Measurements from ENCODE around the gene SLC2A11. TPM values are rescaled to one million over a fixed set of nuclear protein-coding genes. Genes with fewer than 3 reads are reported as not detected.

The SLC2A11 gene
- total RNA-seq, 2 experiments from 2014 or later, result 16.4 to 50.2 TPM

DNA sequence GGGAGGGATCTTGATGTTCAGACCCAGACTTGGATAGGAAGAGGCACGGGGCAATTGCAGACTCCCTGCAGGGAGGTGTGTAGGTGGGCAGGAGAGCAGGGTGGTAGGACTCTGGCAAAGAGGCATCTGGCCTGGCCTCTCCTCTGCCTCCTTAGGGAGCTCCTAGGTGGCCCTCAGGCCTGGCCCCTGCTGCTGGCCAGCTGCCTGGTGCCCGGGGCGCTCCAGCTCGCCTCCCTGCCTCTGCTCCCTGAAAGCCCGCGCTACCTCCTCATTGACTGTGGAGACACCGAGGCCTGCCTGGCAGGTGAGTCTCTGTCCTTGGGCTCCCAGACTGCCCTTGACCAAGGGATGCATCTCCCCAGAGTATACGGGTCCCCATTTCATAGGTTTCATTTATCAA lies 19.9 kb downstream of the SLC2A11 start:
- no TSS peak for BruUV-seq (replicated peaks)
- Histone ChIP-seq H3K27ac (ENCODE audit: low read depth, low read length, poor library complexity, severe bottlenecking) (no peak overlapping the region), H3K4me1 (ENCODE audit: insufficient read depth, low read length, poor library complexity, severe bottlenecking) (peaks cover 10% of the 10 kb centered on the region), H3K9me3 (ENCODE audit: low read length) (no peaks in the 10 kb centered on the region), H3K79me2 (ENCODE audit: insufficient read depth, low read depth, low read length) (no peaks in the 10 kb centered on the region), H3K9me2 (ENCODE audit: insufficient read depth, low read length) (no peaks in the 10 kb centered on the region), H3K4me3 (ENCODE audit: low read depth, low read length, poor library complexity, severe bottlenecking) (no peak overlapping the region), H2AFZ (ENCODE audit: low read length) (no peak overlapping the region), H4K20me1 (ENCODE audit: insufficient read depth, low read length) (no peaks in the 10 kb centered on the region), H3K36me3 (ENCODE audit: insufficient read depth, low read length) (peaks cover 36% of the 10 kb centered on the region; the same call in 1 of the 2 replicates), H3K4me2 (ENCODE audit: low read length) (no peak overlapping the region)
- DNase-seq (ENCODE audit: low spot score), result no peak
- intact Hi-C loops (cut with micrococcal nuclease; ENCODE audit: unreplicated experiment), result no loop called here
- CTCF ChIA-PET (ENCODE audit: unreplicated experiment), result no interaction called here
- POLR2A ChIA-PET, result no interaction called here
- TF ChIP-seq, protein P1, sequence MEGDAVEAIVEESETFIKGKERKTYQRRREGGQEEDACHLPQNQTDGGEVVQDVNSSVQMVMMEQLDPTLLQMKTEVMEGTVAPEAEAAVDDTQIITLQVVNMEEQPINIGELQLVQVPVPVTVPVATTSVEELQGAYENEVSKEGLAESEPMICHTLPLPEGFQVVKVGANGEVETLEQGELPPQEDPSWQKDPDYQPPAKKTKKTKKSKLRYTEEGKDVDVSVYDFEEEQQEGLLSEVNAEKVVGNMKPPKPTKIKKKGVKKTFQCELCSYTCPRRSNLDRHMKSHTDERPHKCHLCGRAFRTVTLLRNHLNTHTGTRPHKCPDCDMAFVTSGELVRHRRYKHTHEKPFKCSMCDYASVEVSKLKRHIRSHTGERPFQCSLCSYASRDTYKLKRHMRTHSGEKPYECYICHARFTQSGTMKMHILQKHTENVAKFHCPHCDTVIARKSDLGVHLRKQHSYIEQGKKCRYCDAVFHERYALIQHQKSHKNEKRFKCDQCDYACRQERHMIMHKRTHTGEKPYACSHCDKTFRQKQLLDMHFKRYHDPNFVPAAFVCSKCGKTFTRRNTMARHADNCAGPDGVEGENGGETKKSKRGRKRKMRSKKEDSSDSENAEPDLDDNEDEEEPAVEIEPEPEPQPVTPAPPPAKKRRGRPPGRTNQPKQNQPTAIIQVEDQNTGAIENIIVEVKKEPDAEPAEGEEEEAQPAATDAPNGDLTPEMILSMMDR (conservative IDR thresholded peaks at IDR 0.05; ENCODE audit: low read length), result no peak
- TF ChIP-seq EZH2phosphoT487 (IDR thresholded peaks at IDR 0.05; ENCODE audit: borderline replicate concordance, low read depth, low read length), result no peak

DNA sequence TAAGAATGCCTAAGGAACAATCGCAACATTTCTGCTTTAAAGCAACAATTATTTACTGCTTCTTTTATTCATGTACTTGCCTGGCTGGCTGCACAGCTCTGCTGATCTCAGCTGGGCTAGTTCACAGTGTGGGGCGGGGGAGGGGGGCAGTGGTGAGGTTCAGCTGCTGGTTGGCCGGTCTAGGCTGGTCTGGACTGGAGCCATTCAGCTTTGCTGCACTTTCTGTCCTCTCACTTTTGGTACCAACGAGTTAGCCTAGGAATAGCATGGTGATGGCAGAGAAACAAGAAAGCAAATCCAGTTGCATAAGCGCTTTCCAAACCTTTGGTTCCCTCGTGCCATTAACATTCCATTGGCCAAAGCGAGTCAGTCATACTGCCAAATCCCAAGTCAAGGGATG lies 20.5 kb downstream of the SLC2A11 start:
- no peak for DNase-seq (ENCODE audit: low spot score)
- Histone ChIP-seq H3K4me3 (ENCODE audit: low read depth, low read length, poor library complexity, severe bottlenecking) (no peak overlapping the region), H3K27ac (ENCODE audit: low read depth, low read length, poor library complexity, severe bottlenecking) (no peak overlapping the region), H3K9me3 (ENCODE audit: low read length) (no peaks in the 10 kb centered on the region), H3K9me2 (ENCODE audit: insufficient read depth, low read length) (no peaks in the 10 kb centered on the region), H4K20me1 (ENCODE audit: insufficient read depth, low read length) (no peaks in the 10 kb centered on the region), H3K4me1 (ENCODE audit: insufficient read depth, low read length, poor library complexity, severe bottlenecking) (peaks cover 10% of the 10 kb centered on the region), H2AFZ (ENCODE audit: low read length) (no peak overlapping the region), H3K79me2 (ENCODE audit: insufficient read depth, low read depth, low read length) (no peaks in the 10 kb centered on the region), H3K36me3 (ENCODE audit: insufficient read depth, low read length) (peaks cover 36% of the 10 kb centered on the region; the same call in 1 of the 2 replicates), H3K4me2 (ENCODE audit: low read length) (no peak overlapping the region)
- ChIA-PET POLR2A (no interaction called here), CTCF (ENCODE audit: unreplicated experiment) (no interaction called here)
- no peak for TF ChIP-seq EZH2phosphoT487 (IDR thresholded peaks at IDR 0.05; ENCODE audit: borderline replicate concordance, low read depth, low read length)
- TF ChIP-seq, protein P1 (conservative IDR thresholded peaks at IDR 0.05; ENCODE audit: low read length), result no peak
- intact Hi-C loops (cut with micrococcal nuclease; ENCODE audit: unreplicated experiment), result no loop called here
- no TSS peak for BruUV-seq (replicated peaks)

DNA sequence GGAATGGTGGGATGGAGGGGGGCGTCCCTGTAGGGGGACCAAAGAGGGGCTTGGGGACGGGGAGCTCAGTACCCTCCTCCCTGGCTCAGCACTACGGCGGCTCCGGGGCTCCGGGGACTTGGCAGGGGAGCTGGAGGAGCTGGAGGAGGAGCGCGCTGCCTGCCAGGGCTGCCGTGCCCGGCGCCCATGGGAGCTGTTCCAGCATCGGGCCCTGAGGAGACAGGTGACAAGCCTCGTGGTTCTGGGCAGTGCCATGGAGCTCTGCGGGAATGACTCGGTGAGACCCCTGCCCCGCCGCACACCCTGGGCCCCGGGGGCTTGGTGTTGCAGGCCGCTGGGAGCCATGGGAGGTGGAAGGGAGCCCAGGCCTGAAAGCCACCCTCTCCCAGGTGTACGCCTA lies 24.7 kb downstream of the SLC2A11 start:
- intact Hi-C loops (cut with micrococcal nuclease; ENCODE audit: unreplicated experiment), result no loop called here
- ChIA-PET CTCF (ENCODE audit: unreplicated experiment) (no interaction called here), POLR2A (no interaction called here)
- no TSS peak for BruUV-seq (replicated peaks)
- Histone ChIP-seq H3K4me3 (ENCODE audit: low read depth, low read length, poor library complexity, severe bottlenecking) (no peak overlapping the region), H3K4me1 (ENCODE audit: insufficient read depth, low read length, poor library complexity, severe bottlenecking) (no peaks in the 10 kb centered on the region), H3K4me2 (ENCODE audit: low read length) (no peak overlapping the region), H3K36me3 (ENCODE audit: insufficient read depth, low read length) (peaks cover 10% of the 10 kb centered on the region; the same call in 1 of the 2 replicates), H3K9me3 (ENCODE audit: low read length) (no peaks in the 10 kb centered on the region), H2AFZ (ENCODE audit: low read length) (no peak overlapping the region), H3K27ac (ENCODE audit: low read depth, low read length, poor library complexity, severe bottlenecking) (no peak overlapping the region), H3K9me2 (ENCODE audit: insufficient read depth, low read length) (no peaks in the 10 kb centered on the region), H3K79me2 (ENCODE audit: insufficient read depth, low read depth, low read length) (no peaks in the 10 kb centered on the region), H4K20me1 (ENCODE audit: insufficient read depth, low read length) (no peaks in the 10 kb centered on the region)
- TF ChIP-seq, protein P1 (conservative IDR thresholded peaks at IDR 0.05; ENCODE audit: low read length), result no peak
- TF ChIP-seq EZH2phosphoT487 (IDR thresholded peaks at IDR 0.05; ENCODE audit: borderline replicate concordance, low read depth, low read length), result no peak
- DNase-seq (ENCODE audit: low spot score), result no peak

Measured in OCI-LY7 (cell line).